ENCODE measurements around the gene PRR36.

Gene PRR36

DNA sequence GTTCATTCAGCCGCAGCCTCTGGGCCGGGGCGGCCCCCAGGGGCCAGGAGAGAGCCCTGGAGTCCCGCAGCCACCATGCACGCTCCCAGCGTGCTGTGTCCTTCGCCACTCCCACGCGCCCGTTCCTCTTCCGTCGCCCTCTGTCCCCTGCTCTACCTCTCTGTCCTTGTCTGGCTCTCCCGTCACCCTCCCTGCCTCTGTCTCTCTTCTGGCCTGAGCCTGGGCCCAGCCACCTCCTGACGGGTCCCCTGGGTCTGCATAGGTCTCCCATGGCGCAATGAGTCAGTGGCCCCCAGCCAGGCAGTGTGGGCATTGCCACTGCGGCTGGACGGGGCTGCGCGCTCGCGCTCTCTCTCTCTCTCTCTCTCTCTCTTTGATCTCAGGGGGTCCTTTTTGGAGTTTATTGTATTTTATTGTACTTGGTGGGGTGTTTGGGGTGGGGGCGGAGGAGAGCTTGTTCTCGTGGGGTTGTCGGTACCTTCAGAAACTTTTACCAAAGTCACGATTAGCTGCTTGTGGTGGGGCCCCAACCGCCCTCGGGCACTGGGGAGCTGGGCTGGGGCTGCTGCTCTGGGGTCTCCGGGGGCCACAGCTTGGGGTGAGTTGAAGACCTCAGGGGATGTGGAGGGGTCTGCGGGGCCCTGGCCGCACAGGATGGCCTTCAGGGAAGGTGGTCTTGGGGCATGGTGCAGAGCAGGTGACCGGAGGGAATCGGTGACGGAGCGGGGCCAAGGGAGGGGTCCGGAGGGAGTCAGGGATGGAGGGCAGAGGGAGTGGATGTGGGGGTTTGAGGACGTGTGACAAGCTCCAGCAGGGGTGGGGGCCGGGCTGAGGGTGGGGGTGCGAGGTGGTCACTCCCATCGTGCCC, 38.7 kb upstream of the PRR36 start:
- DNase-seq: no peak

- DNase-seq: no peak
These were observed 38.0 kb upstream of the PRR36 start for GRCh38 chr19:7912144-7912696.

GRCh38 chr19:7911508-7912143, 37.4 kb upstream of the PRR36 start:
- no peak for DNase-seq

DNA sequence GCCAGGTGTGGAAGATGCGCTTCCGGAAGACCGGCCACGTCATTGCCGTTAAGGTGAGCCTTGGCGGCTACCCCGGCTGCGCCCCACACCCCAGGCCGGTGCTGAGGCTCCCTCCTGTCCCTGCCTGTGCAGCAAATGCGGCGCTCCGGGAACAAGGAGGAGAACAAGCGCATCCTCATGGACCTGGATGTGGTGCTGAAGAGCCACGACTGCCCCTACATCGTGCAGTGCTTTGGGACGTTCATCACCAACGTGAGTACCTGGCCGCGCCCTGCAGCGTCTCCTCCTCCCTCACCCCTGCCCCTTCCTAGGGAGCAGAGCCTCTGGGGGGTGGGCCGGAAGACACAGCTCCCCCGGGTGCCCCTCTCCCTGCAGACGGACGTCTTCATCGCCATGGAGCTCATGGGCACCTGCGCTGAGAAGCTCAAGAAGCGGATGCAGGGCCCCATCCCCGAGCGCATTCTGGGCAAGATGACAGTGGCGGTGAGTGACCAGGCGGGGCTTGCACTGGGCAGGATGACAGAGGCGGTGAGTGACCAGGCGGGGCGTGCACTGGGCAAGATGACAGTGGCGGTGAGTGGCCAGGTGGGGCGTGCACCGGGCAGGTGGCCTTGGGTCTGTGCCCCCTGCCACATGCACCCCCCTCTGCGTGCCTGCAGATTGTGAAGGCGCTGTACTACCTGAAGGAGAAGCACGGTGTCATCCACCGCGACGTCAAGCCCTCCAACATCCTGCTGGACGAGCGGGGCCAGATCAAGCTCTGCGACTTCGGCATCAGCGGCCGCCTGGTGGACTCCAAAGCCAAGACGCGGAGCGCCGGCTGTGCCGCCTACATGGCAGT, 36.4 kb upstream of the PRR36 start:
- no peak for DNase-seq

DNA sequence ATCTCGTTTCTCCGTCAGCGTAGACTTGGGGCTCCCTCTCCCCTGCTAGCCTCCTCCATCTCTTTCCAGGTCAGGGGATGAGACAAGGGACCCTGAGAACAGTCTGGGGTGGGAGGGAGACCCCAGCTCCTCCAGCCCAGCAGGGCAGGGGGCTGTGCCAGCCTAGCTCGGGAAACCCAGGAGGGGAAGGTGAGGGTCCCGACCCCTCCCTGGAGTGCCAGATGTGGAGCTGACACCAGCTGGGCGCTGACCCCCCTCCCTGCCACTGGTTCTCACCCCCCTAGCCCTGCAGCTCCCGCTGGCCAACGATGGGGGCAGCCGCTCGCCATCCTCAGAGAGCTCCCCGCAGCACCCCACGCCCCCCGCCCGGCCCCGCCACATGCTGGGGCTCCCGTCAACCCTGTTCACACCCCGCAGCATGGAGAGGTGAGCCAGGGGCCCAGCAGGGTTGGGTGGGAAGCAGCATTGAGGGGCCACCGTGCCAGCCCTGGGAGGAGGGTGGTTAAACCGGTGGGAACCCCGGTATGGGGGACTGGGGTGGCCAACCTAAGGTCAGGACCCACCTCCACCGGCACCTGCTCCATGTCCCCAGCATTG, 35.4 kb upstream of the PRR36 start:
- DNase-seq: no peak

GRCh38 chr19:7908742-7909461, 34.7 kb upstream of the PRR36 start:
- no peak for DNase-seq

DNA sequence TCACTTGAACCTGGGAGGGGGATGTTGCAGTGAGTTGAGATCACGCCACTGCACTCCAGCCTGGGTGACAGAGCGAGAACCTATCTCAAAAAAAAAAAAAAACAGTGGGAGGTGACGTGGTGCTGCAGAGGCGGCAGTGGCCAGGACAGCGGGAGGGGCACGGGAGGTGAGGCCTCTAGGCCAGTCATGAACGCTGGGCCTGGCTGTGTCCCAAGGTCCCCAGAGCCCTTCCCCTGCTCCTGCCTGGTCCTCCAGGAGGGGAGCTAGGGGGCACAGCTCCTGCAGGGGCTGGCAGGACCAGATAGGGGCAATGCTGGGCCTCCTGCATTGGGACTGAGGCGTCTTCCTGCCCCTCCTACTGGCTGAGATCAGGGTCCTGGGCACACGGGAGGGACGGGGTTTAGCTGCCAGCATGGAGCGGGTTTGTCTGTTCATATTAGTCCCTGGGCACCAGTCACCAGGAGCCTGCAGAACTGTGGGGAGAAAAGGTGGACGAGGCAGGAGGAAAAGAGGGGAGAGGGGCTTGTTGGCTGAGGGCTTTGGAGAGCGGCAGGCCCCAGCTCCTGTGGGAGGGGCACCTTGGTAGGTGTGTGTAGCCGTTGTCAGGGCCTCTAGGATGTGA, 34.0 kb upstream of the PRR36 start:
- no peak for DNase-seq

DNA sequence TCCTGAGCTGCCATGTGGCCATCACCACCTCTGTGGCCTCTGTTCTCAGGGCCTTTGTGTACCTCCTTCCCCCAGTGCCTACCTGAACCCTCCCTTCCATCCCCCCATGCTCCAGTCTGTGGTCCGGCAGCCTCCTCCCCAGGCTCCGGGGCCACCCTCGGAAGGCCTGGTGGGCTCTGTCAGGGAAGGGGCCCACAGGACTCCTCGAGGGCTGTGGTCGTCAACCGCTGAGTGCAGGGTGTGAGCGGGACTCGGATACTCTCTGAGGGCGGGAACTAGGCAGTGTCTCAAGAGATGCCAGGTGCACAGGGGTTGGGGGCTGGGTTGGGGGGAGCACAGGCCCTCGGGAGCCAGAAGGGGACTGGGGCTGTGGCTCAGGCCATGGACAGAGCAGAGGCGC, 33.4 kb upstream of the PRR36 start:
- DNase-seq: no peak

DNA sequence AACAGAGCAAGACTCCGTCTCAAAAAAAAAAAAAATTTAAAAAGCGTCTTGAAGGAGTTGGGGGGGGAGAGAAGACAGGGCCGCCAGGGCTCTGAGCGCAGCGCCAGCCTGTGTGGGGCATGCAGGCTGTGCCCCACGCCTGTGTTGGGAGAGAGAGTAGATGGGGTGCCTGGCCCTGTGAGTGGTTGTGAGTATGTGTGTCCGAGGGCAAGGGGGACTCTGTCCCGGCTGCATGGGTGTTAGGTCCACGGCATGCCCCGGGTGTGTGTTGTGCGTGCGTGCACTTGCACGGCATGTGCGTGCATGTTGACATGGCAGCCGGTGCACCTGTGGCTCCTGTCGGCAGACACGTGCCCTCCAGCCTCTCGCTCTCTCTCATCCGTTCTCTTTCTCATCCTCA, 32.9 kb upstream of the PRR36 start:
- DNase-seq: no peak

GRCh38 chr19:7905859-7906258, 31.7 kb upstream of the PRR36 start:
- no peak for DNase-seq

DNA sequence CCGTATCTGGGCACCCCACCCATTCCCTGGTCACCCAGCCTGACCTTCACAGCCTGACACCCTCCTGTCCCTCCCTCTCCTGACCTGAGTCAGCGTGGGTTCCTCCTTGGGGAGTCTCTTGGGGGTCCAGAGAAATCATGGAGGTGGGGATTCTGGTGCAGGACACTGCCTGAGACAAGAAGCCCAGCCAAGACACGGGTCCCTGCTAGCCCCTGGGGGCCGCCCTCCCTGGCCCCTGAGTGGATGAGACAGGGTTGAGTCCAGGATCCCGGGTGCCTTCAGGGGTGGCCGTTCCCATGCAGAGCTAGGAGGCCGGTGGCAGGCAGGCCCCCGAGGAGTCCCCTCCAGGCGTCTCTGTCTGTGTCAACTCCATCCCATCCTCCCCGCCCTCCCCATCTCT, 31.1 kb upstream of the PRR36 start:
- DNase-seq: no peak

- DNase-seq: no peak
These were observed 30.2 kb upstream of the PRR36 start for GRCh38 chr19:7904074-7905020.

- peak; percentile 99 for DNase-seq
These were observed 29.3 kb upstream of the PRR36 start, which contains the start of gene MAP2K7 for GRCh38 chr19:7903244-7904073. Gene MAP2K7 (plus strand): TSS chr19:7903877. CDS start chr19:7903945, 68 bp downstream.

DNA sequence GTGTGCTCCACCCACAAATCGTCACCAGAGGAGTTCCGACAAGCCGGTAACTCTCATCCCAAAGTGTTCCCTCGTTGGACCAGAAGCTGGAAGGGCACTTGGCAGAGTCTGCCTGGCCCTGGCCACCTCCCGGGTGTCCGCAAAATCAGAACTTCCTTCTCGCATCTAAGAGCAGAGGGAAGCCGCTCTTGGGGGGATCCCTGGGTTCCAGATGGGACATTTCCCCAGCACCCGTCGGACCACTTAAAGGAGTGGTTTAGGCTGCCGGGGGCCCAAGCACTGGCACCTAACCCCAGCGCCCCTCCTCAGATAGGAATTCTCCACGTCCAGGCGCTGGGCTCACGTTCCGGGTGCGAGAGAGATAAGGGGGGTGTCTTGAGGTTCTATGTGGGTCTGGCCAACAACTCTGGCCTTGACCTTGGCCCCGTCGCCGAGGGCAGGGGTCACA, 28.6 kb upstream of the PRR36 start:
- no peak for DNase-seq

- DNase-seq: no peak
These were observed 27.1 kb upstream of the PRR36 start for GRCh38 chr19:7901337-7901736.

- no peak for DNase-seq
These were observed 26.7 kb upstream of the PRR36 start for GRCh38 chr19:7900931-7901330.

DNA sequence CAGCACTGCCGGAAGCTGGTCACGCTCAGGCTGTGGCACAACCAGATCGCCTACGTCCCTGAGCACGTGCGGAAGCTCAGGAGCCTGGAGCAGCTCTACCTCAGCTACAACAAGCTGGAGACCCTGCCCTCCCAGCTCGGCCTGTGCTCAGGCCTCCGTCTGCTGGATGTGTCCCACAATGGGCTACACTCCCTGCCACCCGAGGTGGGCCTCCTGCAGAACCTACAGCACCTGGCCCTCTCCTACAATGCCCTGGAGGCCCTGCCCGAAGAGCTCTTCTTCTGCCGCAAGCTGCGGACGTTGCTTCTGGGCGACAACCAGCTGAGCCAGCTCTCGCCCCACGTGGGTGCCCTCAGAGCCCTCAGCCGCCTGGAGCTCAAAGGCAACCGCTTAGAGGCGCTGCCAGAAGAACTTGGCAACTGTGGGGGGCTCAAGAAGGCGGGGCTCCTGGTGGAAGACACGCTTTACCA, 26.2 kb upstream of the PRR36 start:
- no peak for DNase-seq

DNA sequence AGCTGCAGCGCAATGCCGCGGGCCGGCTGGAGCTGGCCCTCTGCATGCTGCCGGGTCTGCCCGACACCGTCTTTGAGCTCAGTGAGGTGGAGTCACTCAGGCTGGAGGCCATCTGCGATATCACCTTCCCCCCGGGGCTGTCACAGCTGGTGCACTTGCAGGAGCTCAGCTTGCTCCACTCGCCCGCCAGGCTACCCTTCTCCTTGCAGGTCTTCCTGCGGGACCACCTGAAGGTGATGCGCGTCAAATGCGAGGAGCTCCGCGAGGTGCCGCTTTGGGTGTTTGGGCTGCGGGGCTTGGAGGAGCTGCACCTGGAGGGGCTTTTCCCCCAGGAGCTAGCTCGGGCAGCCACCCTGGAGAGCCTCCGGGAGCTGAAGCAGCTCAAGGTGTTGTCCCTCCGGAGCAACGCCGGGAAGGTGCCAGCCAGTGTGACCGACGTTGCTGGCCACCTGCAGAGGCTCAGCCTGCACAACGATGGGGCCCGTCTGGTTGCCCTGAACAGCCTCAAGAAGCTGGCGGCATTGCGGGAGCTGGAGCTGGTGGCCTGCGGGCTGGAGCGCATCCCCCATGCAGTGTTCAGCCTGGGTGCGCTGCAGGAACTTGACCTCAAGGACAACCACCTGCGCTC, 25.7 kb upstream of the PRR36 start:
- no peak for DNase-seq

DNA sequence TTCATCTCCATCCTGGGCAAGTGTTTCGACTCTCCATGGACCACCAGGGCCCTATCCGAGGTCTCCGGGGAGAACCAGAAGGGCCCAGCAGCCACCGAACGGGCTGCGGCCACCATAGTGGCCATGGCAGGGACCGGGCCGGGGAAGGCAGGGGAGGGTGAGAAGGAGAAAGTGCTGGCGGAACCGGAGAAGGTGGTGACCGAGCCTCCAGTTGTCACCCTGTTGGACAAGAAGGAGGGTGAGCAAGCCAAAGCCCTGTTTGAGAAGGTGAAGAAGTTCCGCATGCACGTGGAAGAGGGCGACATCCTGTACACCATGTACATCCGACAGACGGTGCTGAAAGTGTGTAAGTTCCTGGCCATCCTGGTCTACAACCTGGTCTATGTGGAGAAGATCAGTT, 24.8 kb upstream of the PRR36 start:
- no peak for DNase-seq
